ENCODE results near the gene DNAH2. TPM values are rescaled to one million over a fixed set of nuclear protein-coding genes. Genes with fewer than 3 reads are reported as not detected.

The DNAH2 gene
- total and polyA plus RNA-seq, 2 of the 4 experiments (the other 2 are of a cell fraction) = under 0.01 to 0.02 TPM

DNA sequence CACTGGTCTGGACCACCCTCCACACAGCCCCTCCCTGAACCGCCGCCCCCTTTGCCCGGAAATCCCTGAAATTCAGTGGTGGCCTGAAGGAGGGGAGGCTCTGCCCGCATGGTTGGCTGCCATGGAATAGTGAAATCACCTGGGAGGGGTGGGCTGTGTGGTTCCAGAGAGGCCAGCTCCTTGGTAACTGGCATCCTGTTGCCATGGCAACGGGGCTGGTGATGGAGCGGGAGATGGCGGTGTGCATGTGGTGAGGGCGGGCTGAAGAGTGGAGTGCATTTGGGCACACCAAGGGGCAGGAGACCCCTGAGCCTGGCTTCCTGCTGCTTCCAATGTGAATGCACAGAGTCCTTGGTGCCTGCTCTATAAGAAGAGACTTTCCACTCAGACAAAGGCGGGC is 10.1 kb upstream of the DNAH2 start:
- Histone ChIP-seq H3K4me3 (ENCODE audit: insufficient read depth, low read depth, low read length) (no peak overlapping the region), H2BK5ac (ENCODE audit: low read depth, low read length, poor library complexity, severe bottlenecking) (no peak overlapping the region), H2AFZ (replicated peaks; ENCODE audit: low read length, poor library complexity) (no peak overlapping the region), H3K18ac (ENCODE audit: low read depth, low read length) (no peak overlapping the region), H3K79me1 (ENCODE audit: low read depth in 1 of 2, low read length in 2 of 2) (no peaks in the 10 kb centered on the region), H3K14ac (replicated peaks; ENCODE audit: low read depth, low read length) (no peak overlapping the region), H3K23ac (ENCODE audit: low read depth, low read length) (no peak overlapping the region), H4K20me1 (ENCODE audit: insufficient read depth, low read length) (no peaks in the 10 kb centered on the region), H3K9me3 (ENCODE audit: control insufficient read depth, insufficient read depth, low read length) (no peaks in the 10 kb centered on the region), H2BK15ac (ENCODE audit: low read depth, low read length) (no peak overlapping the region), H2BK20ac (ENCODE audit: low read depth, low read length) (no peak overlapping the region), H2BK120ac (ENCODE audit: low read depth, low read length) (no peak overlapping the region), H3K27ac (ENCODE audit: insufficient read depth, low read length) (no peak overlapping the region), H3K4ac (ENCODE audit: low read depth, low read length) (no peak overlapping the region), H4K91ac (ENCODE audit: insufficient read depth, low read depth, low read length) (no peak overlapping the region), H4K5ac (ENCODE audit: low read depth, low read length) (no peak overlapping the region), H3K9ac (ENCODE audit: low read depth, low read length) (no peak overlapping the region), H3K27me3 (ENCODE audit: control insufficient read depth, insufficient read depth, low read length) (peaks cover 58% of the 10 kb centered on the region), H3K4me1 (ENCODE audit: control insufficient read depth, insufficient read depth, low read length) (peaks cover 3% of the 10 kb centered on the region; the same call in 1 of the 2 replicates), H4K8ac (ENCODE audit: low read depth in 2 of 2, low read length in 2 of 2) (no peak overlapping the region), H2AK9ac (replicated peaks; ENCODE audit: low read depth, low read length, poor library complexity) (no peak overlapping the region), H3K36me3 (ENCODE audit: control insufficient read depth, insufficient read depth, low read length) (no peaks in the 10 kb centered on the region), H2AK5ac (ENCODE audit: low read depth, low read length) (no peak overlapping the region), H3K56ac (ENCODE audit: extremely low read depth, insufficient read depth, low read length) (no peak overlapping the region), H3K9me1 (ENCODE audit: insufficient read depth, low read length) (no peaks in the 10 kb centered on the region), H3K4me2 (ENCODE audit: low read depth, low read length) (no peak overlapping the region)
- dilution Hi-C loops (cut with HindIII; ENCODE audit: low sequenced_read_pairs, unreplicated experiment) = no loop called here
- ChIA-PET POLR2A (ENCODE audit: unreplicated experiment) (no interaction called here), CTCF (interaction anchor here (1.0 kb wide), 1 partner anchor 75 kb away, joined by 3 read pairs; no protein-coding TSS in a partner anchor)
- in situ Hi-C loops (cut with MboI; ENCODE audit: low sequenced_read_pairs) = no loop called here
- intact Hi-C loops (cut with micrococcal nuclease) = no loop called here
- no TSS peak for BruUV-seq (replicated peaks)
- DNase-seq = no peak
- ATAC-seq (ENCODE audit: low read depth) = no peak
- TF ChIP-seq FOS (IDR thresholded peaks at IDR 0.05; ENCODE audit: low read depth, low read length) (no peak), CHD1 (IDR thresholded peaks at IDR 0.05; ENCODE audit: low read depth, low read length) (no peak), BHLHE40 (IDR thresholded peaks at IDR 0.05; ENCODE audit: low read depth, low read length) (no peak), POLR2A (IDR thresholded peaks at IDR 0.05; ENCODE audit: low read depth, low read length) (no peak), SMC3 (IDR thresholded peaks at IDR 0.05; ENCODE audit: low read depth, low read length) (no peak), MXI1 (IDR thresholded peaks at IDR 0.05; ENCODE audit: borderline replicate concordance, low read depth, low read length) (no peak), MAZ (IDR thresholded peaks at IDR 0.05; ENCODE audit: borderline replicate concordance, low read depth, low read length) (no peak), RCOR1 (IDR thresholded peaks at IDR 0.05; ENCODE audit: insufficient replicate concordance, low read length) (no peak), RFX5 (IDR thresholded peaks at IDR 0.05; ENCODE audit: low read depth, low read length) (no peak), CEBPB (IDR thresholded peaks at IDR 0.05; ENCODE audit: low read depth, low read length) (no peak), MAFK (IDR thresholded peaks at IDR 0.05; ENCODE audit: low read depth, low read length) (no peak), NFE2L2 (IDR thresholded peaks at IDR 0.05; ENCODE audit: low read depth, low read length) (no peak), RAD21 (IDR thresholded peaks at IDR 0.05; ENCODE audit: low read length) (no peak)
- TF ChIP-seq, protein P1, sequence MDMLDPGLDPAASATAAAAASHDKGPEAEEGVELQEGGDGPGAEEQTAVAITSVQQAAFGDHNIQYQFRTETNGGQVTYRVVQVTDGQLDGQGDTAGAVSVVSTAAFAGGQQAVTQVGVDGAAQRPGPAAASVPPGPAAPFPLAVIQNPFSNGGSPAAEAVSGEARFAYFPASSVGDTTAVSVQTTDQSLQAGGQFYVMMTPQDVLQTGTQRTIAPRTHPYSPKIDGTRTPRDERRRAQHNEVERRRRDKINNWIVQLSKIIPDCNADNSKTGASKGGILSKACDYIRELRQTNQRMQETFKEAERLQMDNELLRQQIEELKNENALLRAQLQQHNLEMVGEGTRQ (IDR thresholded peaks at IDR 0.05; ENCODE audit: low read depth, low read length) = no peak
- TF ChIP-seq, protein P2, sequence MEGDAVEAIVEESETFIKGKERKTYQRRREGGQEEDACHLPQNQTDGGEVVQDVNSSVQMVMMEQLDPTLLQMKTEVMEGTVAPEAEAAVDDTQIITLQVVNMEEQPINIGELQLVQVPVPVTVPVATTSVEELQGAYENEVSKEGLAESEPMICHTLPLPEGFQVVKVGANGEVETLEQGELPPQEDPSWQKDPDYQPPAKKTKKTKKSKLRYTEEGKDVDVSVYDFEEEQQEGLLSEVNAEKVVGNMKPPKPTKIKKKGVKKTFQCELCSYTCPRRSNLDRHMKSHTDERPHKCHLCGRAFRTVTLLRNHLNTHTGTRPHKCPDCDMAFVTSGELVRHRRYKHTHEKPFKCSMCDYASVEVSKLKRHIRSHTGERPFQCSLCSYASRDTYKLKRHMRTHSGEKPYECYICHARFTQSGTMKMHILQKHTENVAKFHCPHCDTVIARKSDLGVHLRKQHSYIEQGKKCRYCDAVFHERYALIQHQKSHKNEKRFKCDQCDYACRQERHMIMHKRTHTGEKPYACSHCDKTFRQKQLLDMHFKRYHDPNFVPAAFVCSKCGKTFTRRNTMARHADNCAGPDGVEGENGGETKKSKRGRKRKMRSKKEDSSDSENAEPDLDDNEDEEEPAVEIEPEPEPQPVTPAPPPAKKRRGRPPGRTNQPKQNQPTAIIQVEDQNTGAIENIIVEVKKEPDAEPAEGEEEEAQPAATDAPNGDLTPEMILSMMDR (conservative IDR thresholded peaks at IDR 0.05; ENCODE audit: low read depth, low read length) = no peak
- TF ChIP-seq, protein P3, sequence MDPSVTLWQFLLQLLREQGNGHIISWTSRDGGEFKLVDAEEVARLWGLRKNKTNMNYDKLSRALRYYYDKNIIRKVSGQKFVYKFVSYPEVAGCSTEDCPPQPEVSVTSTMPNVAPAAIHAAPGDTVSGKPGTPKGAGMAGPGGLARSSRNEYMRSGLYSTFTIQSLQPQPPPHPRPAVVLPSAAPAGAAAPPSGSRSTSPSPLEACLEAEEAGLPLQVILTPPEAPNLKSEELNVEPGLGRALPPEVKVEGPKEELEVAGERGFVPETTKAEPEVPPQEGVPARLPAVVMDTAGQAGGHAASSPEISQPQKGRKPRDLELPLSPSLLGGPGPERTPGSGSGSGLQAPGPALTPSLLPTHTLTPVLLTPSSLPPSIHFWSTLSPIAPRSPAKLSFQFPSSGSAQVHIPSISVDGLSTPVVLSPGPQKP (IDR thresholded peaks at IDR 0.05; ENCODE audit: borderline replicate concordance, low read depth, low read length) = no peak
- WGBS, 2 experiments (ENCODE audit: extremely low coverage in 2 of 2, insufficient read length in 1 of 2) = 87% methylated on average over 3 of the region's 9 CpGs; no CpG with 5 or more reads in 1 of the 2 experiments
